ENCODE data around the gene TRAF1.

GRCh38 chr9:120898396-120898795 lies 28.2 kb downstream of the TRAF1 start:
- TF ChIP-seq POLR2A (IDR thresholded peaks at IDR 0.05), result no peak
- TF ChIP-seq CTCF (IDR thresholded peaks at IDR 0.05), result no peak
